Liver (tissue), 9 donors: ENCODE measurements around the gene DHCR7. TPM values are rescaled to one million over a fixed set of nuclear protein-coding genes. Genes with fewer than 3 reads are reported as not detected.

Experiments
- DNase-seq: peaks from one replicate; pipeline ENCODE4 v3.0.0-alpha.2; 2017; ENCODE audit warnings: low spot score
- H3K27ac ChIP-seq, 2 donors: one replicate each; pipeline ENCODE4 v1.7.0; 2013; ENCODE audit warnings: inconsistent platforms in 2 of 2, low read length in 2 of 2, control low read depth in 1 of 2, low read depth in 1 of 2, mild to moderate bottlenecking in 1 of 2
- H3K27me3 ChIP-seq, 4 donors: one replicate each; pipeline versions ENCODE4 v1.6.1 to v1.7.0; 2013; ENCODE audit warnings: low read length in 3 of 4, inconsistent platforms in 1 of 4, mild to moderate bottlenecking in 1 of 4, moderate library complexity in 1 of 4; ENCODE audit not compliant: control insufficient read depth in 4 of 4, insufficient read depth in 4 of 4
- H3K36me3 ChIP-seq, 4 donors: one replicate each; pipeline versions ENCODE4 v1.6.1 to v1.7.0; 2013; ENCODE audit warnings: low read length in 3 of 4, mild to moderate bottlenecking in 3 of 4, low read depth in 1 of 4, moderate library complexity in 1 of 4; ENCODE audit not compliant: control insufficient read depth in 4 of 4, insufficient read depth in 3 of 4
- H3K4me1 ChIP-seq, 4 donors: one replicate each; pipeline versions ENCODE4 v1.6.1 to v1.7.0; 2013; ENCODE audit warnings: low read length in 3 of 4, mild to moderate bottlenecking in 3 of 4, moderate library complexity in 1 of 4; ENCODE audit not compliant: control insufficient read depth in 4 of 4, insufficient read depth in 4 of 4
- H3K4me3 ChIP-seq, 3 donors: one replicate each; pipeline versions ENCODE4 v1.6.1 to v1.7.0; 2013; ENCODE audit warnings: low read length in 3 of 3, control low read depth in 1 of 3, low read depth in 1 of 3, mild to moderate bottlenecking in 1 of 3
- H3K9ac ChIP-seq, 2 donors: one replicate each; pipeline ENCODE4 v1.7.0; 2013; ENCODE audit warnings: low read length in 2 of 2, mild to moderate bottlenecking in 2 of 2, moderate library complexity in 2 of 2, control low read depth in 1 of 2, low read depth in 1 of 2
- H3K9me3 ChIP-seq, 4 donors: one replicate each; pipeline versions ENCODE4 v1.6.1 to v1.7.0; 2013; ENCODE audit warnings: low read length in 3 of 4; ENCODE audit not compliant: control insufficient read depth in 4 of 4
- CTCF ChIP-seq: fragments of 150-350 bp; IDR thresholded peaks from 2 replicates; pipeline ENCODE4 v1.5.1; 2017; ENCODE audit warnings: improper control_type of control experiment, low read depth, low read length; ENCODE audit not compliant: missing input control
- FOXA2 ChIP-seq: IDR thresholded peaks from 2 replicates; pipeline ENCODE4 v1.6.1; 2016; ENCODE audit warnings: antibody characterized with exemption
- RAD21 ChIP-seq, 2 donors: IDR thresholded peaks; 2 replicates each; pipeline ENCODE4 v1.6.1; 2016; ENCODE audit warnings: antibody characterized with exemption in 2 of 2, mild to moderate bottlenecking in 2 of 2
- REST ChIP-seq: IDR thresholded peaks from 2 replicates; pipeline ENCODE4 v1.6.1; 2016; ENCODE audit warnings: antibody characterized with exemption, mild to moderate bottlenecking
- RXRA ChIP-seq, 2 donors: IDR thresholded peaks; 2 replicates each; pipeline ENCODE4 v1.6.1; 2017 to 2018; ENCODE audit warnings: antibody characterized with exemption in 2 of 2, mild to moderate bottlenecking in 1 of 2
- YY1 ChIP-seq: IDR thresholded peaks from 2 replicates; pipeline ENCODE4 v1.6.1; 2016; ENCODE audit warnings: antibody characterized with exemption, mild to moderate bottlenecking
- ZBTB33 ChIP-seq: IDR thresholded peaks from 2 replicates; pipeline ENCODE4 v1.6.1; 2016; ENCODE audit warnings: antibody characterized with exemption
- WGBS: extraction: QIAGEN DNeasy Blood & Tissue Kit; methylation state at CpG from one replicate; pipeline ENCODE4 v1.1.7; 2013; 5-methylcytosine and 5-hydroxymethylcytosine counted together
- polyA plus RNA-seq, 2 donors: library from polyadenylated mRNA; stranded (reverse) in 1 of 2; unstranded in 1 of 2; fragments of 200-250 nt in 1 of 2; fragments of >200 nt in 1 of 2; fragmentation: Nextera tagmentation in 1 of 2; extraction: Ambion mirVana in 1 of 2; gene quantifications; one replicate each; pipeline versions ENCODE4 v1.2.1 to v1.2.3, GENCODE V29; 2013 to 2015
- total RNA-seq, 2 donors: library from RNA; depleted of rRNA; stranded (reverse); fragments of >200 nt; gene quantifications; one replicate each; pipeline ENCODE4 v1.2.3, GENCODE V29; 2014
- donor health status: healthy.
- donor health status: healthy.
- donor health status: healthy.
- donor health status: healthy.
- donor health status: healthy.

The DHCR7 gene
- total and polyA plus RNA-seq, 4 donors, result 56.9 to 224 (median 172) TPM

GRCh38 chr11:71466358-71466757 lies 18.2 kb upstream of the DHCR7 start:
- Histone ChIP-seq H3K36me3 (peaks cover 2 to 17% (median 7%) of the 10 kb centered on the region in 4 donors), H3K9ac (no peak overlapping the region)
- no peak for DNase-seq

More at GRCh38 chr11:71466358-71466757, 18.2 kb upstream of the DHCR7 start:
- H3K9me3 ChIP-seq, result no peaks in the 10 kb centered on the region
- 96% methylated on average over 9 of the region's 9 CpGs for WGBS
- H3K27ac ChIP-seq, result no peak overlapping the region
- no peak for TF ChIP-seq RAD21 (IDR thresholded peaks at IDR 0.05)
- no peak for TF ChIP-seq FOXA2
- TF ChIP-seq ZBTB33, result no peak
- TF ChIP-seq REST, result no peak
- no peak for TF ChIP-seq YY1
- no peak for TF ChIP-seq CTCF
- TF ChIP-seq RXRA (IDR thresholded peaks at IDR 0.05), result no peak
- no peaks in the 10 kb centered on the region for H3K27me3 ChIP-seq
- no peaks in the 10 kb centered on the region for H3K4me1 ChIP-seq
- H3K4me3 ChIP-seq, result no peak overlapping the region
